Epidermal melanocyte (primary cell): ENCODE results near the gene IBSP.

Source experiments
- DNase-seq: peaks from one replicate; pipeline ENCODE4 v3.0.0; 2011; ENCODE audit warnings: low spot score; ENCODE audit not compliant: insufficient read length

IBSP gene

GRCh38 chr4:87799301-87800113 is at the start of gene IBSP:
Gene IBSP (plus strand): TSS chr4:87799554. CDS start chr4:87802362, 2,808 bp downstream.
- no peak for DNase-seq

GRCh38 chr4:87749883-87750282 is 49.5 kb upstream of the IBSP start:
- no peak for DNase-seq

- DNase-seq = no peak
Observed at GRCh38 chr4:87758270-87758669, 41.1 kb upstream of the IBSP start.

DNA sequence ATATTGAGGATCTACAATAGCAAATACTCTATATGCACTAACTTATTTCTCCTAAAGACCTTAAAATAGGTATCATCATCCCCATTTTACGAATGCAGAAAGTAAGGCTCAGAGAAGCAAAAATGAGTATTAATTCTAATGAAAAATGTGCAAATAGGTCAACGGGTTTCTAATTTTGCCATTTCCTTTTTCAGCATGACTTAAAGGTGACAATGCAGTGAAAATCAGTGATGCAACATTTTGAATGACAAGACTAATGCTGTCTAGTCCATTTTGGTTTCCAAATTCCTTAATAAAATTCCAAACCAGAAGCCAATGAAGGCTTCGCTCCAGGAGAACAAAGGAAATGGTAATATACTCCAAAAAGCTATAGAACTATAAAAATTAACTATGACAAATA is 37.0 kb upstream of the IBSP start:
- DNase-seq = no peak

GRCh38 chr4:87781569-87781968 is 17.8 kb upstream of the IBSP start:
- no peak for DNase-seq

- DNase-seq = no peak
Observed at GRCh38 chr4:87783781-87784180, 15.6 kb upstream of the IBSP start.

DNA sequence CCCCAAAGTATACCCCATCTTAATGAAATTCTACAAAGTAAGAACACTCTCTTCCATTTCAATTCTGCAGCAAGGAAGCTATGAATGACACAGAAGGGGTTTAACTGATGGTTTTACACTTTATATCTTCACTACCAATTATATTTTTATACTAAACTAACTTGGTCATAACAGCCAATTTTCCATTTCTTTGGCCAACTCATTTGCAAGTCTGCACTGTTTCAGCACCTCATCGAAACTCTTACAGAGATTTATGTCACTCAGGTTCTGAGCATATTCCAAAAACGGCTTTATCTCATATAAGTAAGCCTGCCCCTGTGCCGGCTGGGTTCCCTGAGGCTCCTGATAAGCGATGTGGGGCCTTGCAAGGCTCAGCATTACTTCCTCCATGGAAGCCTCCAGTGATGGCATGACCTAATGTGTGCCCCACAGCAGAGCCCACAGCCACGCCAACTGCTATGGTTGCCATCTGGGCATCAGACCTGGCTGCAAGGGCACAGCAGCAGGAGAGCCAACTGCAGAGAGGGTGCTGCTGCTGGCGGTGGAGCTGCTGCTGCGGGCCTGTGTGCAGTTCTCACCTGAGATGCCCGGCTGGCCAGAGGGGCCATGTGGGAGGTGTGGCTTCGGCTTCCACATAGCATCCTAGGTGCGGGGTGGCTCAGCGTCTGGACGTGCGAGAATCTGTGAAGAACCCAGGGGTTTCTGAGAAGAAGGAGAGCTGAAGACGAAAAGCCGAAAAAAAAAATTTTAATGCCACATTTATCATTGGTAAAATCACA is 13.4 kb upstream of the IBSP start:
- no peak for DNase-seq

GRCh38 chr4:87802858-87803257 is 3.5 kb downstream of the IBSP start:
- no peak for DNase-seq

GRCh38 chr4:87803421-87803820 is 4.1 kb downstream of the IBSP start:
- no peak for DNase-seq

- DNase-seq = no peak
Observed at GRCh38 chr4:87804871-87805270, 5.5 kb downstream of the IBSP start.

GRCh38 chr4:87805971-87806370 is 6.6 kb downstream of the IBSP start:
- DNase-seq = no peak

GRCh38 chr4:87806520-87806919 is 7.2 kb downstream of the IBSP start:
- DNase-seq = no peak

- no peak for DNase-seq
Observed at GRCh38 chr4:87807402-87807801, 8.0 kb downstream of the IBSP start.

DNA sequence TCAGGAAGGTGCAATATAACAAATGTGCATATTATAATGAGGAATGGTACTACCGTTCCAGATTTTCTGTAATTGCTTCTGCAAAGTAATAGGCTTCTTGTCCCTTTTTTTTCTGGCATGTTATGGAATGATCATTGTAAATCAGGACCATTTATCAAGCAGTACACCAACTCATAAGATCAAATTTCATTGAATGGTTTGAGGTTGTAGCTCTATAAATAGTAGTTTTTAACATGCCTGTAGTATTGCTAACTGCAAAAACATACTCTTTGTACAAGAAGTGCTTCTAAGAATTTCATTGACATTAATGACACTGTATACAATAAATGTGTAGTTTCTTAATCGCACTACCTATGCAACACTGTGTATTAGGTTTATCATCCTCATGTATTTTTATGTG is 12.6 kb downstream of the IBSP start:
- DNase-seq = no peak

DNA sequence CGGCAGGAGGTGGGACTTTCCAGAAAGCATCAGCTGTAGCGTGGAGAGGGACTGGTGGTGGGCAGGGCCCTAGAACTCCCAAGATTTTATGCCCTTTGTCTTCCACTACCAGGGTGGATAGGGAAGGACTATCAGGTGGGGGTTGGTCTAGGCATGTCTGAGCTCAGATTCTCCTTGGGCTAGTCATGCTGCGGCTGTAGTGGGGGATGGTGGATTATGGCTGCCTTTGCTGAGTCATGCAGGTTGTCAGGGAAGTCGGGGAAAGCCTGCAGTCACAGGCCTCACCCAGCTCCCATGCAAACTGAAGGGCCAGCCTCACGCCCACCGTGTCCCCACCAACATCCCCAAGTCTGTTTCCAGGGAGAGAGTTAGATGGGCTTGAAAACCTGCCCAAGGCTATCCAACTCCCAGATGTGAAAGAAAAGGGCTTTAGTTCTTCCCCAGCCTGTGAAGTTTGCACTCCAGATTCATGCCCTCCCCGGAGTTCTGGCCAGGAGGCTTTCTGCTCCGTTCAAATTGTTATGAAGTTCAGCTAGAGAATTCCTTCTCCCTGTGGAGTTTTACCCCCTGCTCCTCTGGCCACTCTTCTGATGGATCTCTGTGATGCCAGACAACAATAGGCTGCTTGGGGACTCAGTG is 20.0 kb downstream of the IBSP start:
- no peak for DNase-seq

DNA sequence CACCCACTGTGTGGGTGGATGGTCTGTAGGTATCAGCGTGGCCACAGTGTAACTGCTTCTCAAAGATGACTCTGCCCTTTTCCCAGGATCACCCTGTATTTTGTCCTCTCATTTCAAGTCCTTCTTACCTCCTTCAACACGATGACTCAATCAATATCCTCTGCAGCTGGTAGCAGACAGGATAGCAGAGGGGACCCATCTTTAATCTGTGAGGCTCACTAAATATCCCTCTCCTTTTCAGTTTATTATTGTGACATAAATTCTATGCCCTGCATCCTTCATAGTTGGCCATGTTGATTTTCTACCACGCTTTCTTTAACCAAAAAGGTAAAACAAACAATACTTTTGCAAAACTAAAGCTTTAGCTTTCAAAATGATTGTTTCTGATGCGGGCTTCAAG is 23.8 kb downstream of the IBSP start:
- DNase-seq = no peak

- no peak for DNase-seq
Observed at GRCh38 chr4:87823724-87824123, 24.4 kb downstream of the IBSP start.

GRCh38 chr4:87824352-87824751 is 25.0 kb downstream of the IBSP start:
- no peak for DNase-seq

DNA sequence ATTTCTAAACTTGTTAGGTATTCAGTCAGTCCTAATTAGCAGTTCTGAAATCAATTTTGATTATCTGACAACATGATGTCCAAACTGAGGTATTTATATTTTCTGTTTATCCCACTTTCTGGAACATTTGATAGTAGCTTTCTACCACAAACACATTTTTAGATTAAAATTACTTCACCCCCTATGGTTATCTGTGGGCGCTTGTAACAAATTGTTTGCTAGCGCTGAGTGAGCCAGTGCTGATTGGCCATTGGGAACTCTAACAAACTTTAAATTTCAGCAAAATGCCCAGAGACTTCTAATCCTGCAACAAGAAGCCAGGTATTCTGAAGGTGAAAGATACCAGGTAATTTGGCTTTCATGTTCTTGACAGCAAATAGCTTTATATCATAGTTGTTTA is 33.3 kb downstream of the IBSP start, which contains the start of gene MEPE:
MEPE (plus strand) TSS at position 301 of the 400 bp plus-strand sequence. CDS start 1,746 bp downstream, outside the sequence.
- DNase-seq = no peak

DNA sequence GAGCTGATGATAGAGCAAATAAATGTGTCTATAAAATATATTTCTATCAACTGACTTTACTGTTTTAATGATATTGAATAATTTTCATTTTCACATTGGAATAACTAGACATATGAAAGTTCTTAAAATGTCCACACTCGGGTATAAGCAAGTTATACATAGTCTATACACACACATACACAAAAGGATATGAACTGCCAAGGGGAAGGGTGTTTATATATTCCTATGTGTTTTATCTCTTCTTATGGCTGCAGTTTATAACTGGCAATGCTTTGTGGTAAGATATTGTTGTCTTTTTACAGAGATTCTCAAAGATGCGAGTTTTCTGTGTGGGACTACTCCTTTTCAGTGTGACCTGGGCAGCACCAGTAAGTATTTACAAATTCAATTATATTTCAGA is 35.0 kb downstream of the IBSP start:
- no peak for DNase-seq

GRCh38 chr4:87835197-87835596 is 35.8 kb downstream of the IBSP start:
- DNase-seq = no peak

DNA sequence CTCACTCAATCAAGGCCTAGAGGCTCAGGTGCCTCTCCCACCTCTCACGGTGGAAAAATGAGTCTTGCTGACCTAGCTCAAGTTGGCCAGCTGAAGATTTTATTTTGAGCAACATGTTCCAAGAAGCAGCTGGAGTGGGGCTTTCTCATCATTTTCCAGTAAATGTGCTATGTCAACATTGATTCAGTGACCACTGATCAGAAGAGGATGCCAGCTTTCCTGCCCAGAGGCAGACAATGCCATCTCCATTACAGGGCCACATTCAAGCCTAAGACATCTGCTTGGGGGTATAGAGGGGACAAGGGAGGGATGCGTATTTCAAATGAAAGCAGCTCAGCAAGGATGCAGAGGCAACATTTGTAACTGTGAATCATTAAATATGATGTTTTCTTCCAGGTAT is 36.4 kb downstream of the IBSP start:
- no peak for DNase-seq
